Measurements from ENCODE around the gene TRMT61B. TPM values are rescaled to one million over a fixed set of nuclear protein-coding genes. Genes with fewer than 3 reads are reported as not detected.
A peak's percentile ranks its signal among the peaks of the same experiment; 100 is the strongest.

The TRMT61B gene
- total RNA-seq, 1 donor from 2014 or later, result 19.3 TPM

DNA sequence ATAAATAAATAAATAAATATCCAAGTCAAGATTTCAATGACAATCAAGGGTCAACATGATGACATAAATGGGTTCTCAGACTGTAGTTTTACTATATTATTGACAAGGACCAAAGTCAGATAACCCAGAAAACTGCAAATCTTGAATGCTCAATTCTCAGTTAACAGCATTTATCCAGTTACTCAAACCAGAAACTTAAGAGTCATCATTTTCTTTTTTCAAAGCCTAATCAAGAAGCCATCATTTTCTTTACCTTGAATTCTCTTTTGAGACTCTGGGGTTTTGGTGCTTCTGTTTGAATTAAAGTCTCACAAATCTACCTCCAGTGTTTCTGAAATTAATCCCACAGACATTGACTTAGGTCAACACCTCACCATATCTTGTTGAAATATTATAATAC is 14.1 kb downstream of the TRMT61B start:
- DNase-seq, result no peak

DNA sequence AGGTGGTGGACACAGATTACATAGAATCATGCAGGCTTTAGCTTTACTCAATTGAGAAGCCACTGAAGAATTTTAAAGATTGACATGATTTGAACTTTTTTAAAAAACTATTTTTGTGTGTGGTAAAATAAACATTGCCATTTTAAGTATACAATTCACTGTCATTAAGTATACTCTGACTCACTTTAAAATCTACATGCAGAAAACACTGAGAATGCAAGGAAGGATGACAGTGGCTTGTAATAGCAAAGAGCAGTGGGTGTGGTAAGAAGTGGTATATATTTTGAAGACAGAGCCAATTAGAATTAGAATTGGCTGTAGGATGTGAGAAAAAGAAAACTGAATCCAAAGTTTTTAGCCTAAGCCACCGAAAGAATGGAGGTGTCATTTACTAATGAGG is 14.9 kb downstream of the TRMT61B start:
- DNase-seq, result no peak

DNA sequence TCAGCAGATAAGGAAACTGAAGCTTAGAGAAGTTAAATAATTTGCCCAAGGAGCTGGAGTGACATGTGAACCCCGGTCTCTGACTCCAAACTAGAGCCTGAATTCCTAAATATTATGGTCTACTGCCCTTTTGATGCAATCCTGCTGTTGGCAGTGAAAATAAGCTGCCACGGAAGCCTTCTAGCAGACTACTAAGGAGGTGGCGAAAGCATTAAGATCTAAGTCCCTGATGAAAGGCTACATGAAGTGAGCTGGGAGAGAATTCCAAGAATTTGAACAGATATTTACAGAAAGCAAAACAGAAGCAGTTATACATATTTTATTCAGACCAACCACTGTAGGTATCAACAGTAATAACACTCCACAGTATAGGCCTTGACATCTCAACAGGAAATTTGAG is 28.1 kb downstream of the TRMT61B start:
- no peak for DNase-seq

DNA sequence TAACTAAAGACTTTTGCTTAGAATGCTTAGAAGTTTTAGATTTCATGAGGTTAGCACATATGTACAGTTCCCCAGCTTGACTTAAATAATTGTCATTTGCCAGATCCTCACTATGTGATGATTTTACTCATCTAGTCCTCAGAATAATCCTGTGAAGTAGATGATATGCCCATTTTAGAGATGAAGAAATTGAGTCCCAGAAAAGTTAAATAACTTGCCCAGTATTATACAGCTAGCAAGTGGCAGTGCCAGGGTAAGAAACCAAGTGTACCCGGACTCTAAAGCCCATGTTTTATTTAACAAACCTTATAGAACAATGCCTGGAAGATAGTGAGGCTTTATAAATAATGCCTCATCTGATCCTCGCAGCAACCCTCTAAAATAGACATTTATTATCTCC is 31.1 kb downstream of the TRMT61B start:
- no peak for DNase-seq

DNA sequence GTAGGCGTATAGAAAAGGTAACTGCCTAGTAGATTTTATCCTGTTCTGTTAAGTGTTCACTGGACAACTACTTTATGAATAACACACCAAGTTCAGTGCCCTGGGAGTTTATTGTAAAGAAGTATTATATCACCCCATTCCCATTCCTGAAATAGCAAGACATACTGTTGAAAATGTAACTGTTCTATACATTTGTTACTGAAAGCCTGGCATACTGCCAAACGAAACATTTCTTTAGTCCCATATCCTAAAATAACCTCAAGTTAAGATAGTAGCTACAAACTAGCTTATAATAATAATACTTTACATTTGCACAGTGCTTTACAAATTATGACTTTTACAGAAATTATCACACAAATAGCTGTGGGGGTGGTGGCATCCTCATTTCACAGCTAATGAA is 34.3 kb downstream of the TRMT61B start:
- DNase-seq, result no peak

DNA sequence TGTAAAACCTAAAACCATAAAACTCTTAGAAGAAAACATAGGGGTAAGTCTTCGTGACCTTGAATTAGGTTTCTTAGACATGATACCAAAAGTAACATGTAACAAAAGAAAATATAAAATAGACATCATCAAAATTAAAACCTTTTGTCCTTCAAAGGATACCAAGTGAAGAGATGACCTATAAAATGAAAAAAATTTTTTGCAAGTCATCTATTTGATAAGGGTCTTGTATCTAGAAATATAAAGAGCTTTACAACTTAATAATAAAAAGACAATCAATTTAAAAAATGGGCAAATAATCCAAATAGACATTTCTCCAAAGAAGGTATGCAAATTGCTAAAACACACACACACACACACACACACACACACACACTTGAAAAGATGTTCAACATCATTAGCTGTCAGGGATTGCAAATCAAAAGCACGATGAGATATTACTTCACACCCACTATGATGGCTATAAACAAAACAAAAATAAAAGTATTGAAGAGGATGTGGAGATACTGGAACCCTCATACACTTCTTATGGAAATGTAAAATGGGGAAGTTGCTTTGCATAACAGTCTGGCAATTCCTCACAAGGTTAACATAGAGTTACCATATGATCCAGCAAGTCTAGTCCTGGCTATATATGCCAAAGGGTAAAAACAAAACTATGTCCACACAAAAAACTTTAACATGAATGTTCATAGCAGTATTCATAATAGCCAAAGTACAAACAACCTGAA is 36.2 kb downstream of the TRMT61B start:
- no peak for DNase-seq

DNA sequence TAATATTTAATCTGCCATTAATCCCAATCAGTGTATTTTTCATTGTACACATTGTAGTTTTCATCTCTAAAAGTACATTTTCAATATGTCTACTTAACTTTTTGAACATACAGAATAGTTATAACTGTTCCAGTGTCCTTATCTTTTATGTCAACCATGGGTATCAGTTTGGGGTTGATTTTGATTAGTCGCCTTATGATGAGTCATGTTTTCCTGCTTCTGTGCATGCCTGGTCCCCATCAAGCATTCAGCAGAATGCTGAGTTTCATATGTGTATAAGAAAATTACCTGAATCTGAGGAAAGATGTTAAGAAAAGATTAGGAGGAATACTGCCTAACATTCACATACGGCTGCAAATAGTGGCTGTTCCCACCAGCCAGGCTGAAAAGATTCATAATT is 41.7 kb downstream of the TRMT61B start:
- DNase-seq, result no peak

DNA sequence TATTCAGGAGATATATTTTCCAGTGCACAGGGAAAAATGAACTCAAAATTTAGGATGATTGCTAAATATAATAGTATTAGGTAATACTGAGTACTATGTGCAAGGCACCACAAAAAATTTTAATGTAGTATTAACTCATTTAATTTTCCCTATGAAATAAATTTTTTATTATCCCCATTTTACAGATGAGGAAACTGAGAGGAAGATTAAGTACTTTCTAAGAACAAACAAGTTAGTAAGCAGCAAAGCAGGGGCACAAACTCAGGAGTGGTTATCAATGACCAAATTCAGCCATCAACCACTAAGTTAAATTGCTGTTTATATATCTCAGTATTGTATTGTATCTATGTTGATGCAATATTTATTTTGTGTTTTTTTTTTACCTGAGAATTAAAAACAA is 45.2 kb downstream of the TRMT61B start:
- no peak for DNase-seq

DNA sequence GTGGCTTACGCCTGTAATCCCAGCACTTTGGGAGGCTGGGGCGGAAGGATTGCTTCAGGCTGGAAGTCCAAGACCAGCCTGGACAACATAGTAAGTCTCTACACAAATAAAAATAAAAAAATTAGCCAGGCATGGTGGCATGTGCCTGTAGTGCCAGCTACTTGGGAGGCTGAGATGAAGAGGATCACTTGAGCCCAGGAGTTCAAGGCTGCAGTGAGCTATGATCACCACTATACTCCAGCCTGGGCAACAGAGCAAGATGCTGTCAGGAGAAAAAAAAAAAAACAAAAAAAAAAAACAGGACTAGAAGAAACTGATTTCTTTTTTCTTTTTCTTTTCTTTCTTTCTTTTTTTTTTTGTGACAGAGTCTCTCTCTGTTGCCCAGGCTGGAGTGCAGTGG is 45.9 kb downstream of the TRMT61B start:
- DNase-seq, result no peak

DNA sequence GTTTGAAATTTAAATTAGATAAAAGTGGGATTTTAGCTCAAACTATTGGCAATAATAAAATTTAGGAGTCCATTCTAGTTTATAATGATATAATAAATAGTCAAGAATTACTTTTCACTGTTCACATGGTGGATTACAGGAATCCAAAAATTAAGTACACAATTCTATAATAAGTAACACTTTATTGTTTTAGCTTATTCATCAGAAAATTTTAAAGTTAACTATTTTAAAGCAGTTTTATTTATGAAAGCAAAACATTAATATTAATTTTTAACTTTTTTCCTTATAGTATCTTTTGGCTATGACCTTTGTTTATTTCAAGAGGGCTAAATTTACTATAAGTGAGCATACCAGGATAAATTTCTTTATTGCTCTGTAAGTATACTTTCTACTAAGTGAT is 48.1 kb downstream of the TRMT61B start:
- no peak for DNase-seq

DNA sequence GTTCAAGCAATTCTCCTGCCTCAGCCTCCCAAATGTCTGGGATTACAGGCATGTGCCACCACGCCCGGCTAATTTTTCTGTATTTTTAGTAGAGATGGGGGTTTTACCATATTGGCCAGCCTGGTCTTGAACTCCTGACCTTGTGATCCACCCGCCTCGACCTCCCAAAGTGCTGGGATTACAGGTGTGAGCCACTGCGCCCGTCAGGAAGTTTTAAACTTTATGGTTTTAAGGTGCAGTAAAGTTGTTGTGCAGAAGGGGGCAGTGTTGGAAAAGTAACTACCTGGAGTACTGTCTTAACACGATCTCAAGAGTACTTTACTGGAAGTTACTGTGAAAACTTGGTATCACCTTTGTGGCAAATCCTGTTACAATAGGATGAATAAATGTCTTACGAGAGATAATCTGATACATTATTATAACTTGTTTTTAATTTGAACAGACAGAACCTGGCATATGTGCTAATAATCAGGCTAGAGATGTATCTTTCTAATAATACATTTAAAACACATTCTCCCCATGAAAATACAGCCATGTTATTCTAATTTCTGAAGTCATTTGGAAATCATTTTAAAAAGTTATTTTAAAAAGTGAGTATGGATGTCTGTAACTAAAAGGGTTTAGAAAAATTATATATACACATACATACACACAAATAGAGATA is 48.7 kb downstream of the TRMT61B start:
- DNase-seq, result peak; percentile 5

DNA sequence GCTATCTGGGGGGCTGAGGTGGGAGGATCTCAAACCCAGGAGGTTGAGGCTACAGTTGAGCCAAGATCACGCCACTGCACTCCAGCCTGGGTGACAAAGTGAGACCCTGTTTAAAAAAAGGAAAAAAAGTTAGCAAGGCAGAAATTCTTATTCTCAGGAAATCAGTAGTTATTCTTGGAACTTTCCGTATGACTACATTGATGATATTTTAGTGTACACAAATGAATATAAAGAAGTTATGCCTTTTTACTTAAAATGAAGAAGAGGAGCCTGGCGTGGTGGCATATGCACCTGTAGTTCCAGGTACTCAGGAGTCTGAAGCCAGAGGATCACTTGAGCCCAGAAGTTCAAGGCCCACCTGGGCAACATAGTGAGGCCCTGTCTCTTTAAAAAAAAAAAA is 52.1 kb downstream of the TRMT61B start:
- no peak for DNase-seq

DNA sequence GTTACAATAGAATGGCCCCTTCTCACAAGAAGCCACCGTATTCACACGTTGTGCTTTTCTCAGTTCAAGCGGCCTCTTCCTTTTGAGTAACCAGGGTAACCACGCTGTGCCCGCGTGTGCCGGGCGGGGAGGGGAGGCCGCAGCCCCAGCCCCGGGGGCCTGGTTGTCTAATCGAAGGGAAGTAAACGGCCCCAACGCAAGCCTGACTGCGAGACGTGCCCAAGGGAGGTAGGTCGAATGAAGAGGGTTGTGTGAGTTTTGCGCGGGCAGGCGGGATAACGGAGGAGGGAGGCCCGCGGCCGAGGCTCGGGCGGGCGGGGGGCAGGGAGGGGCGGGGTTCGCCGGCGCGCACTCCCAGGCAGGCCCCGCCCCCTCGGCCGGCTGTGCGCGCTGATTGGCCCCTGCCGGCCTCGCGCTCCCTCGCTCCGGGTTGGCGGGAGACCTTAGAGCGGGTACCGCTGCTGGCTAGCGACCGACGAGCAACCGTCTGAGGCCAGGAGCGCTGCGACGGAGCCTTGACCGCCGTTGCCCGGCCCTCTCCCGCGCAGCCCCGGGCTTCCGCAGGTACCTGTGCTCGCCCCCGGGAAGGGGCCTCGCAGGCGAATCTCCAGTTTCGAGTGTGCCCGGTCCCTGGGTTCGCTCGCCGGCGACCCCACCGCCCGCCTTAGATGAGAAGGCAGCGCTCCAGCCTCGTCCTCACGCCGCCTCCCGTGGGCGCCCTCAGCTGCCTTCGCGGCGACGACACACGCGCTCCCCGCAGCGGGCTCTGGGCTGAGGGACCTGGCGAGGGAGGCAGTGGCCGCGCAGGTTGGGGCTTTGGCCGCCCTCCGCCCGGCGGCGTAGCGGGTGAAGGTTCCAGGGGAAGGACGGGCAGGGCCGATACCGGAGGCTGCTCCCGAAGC is 59.5 kb downstream of the TRMT61B start, which contains the start of gene SPDYA:
Gene SPDYA (plus strand): TSS at position 451 of the 902 bp plus-strand sequence. CDS start 5,181 bp downstream, outside the sequence.
- peak; percentile 8 for DNase-seq

DNA sequence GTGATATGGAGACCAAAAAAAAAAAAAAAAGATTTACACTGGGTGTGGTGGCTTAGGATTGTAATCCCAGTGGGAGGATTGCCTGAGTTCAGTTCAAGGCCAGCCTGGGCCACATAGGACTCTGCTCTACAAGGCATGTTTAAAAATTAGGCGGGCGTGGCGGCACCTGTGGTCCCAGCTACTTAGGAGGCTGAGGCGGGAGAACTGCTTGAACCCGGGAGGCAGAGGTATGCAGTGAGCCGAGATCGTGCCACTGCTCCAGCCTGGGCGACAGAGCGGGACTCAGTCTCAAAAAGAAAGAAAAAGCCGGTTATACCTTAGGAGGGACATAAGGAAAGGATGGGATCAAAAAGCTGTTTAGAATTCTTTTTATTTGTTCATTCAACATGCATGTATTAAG is 60.2 kb downstream of the TRMT61B start:
- no peak for DNase-seq

DNA sequence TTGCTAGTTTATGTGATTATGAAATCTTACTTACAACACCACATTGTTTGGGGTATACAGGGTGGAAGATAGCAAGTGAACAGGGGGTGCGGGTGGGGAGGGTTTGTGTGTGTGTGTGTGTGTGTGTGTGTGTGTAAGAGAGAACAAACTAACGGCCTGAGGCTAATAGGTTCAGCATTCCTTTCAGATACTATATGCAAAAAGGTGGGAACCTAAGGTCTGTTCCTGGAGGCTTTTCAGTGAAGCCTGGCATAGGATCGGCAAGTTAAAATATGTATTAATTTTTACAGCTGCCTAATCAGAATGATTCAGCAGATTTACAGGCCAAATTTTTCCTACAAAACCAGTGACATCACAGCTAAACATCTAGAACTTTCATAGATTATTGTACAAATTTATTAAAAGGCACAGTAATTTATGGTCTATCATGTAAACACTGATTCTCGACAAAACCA is 67.1 kb downstream of the TRMT61B start:
- no peak for DNase-seq

DNA sequence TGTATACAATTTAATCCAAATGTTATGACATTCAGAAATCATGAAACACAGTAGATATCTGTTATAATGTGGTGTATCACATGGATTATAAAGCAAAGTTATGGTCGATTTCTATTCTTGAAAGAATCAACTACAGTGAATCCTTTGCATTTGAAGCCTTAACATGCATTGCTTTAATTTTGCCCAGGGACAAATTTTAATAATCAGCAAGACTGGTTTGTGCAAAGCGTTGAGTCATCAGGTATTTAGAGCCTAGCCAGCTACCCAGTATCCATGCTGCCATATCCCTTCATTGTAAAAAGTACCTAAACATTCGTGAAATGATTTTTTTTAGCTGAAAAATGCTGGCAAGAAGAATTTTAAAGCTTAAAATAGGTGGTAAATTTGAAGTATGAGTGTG is 68.4 kb downstream of the TRMT61B start:
- DNase-seq, result no peak

Small RNA genes within 50 kb of the gene (small RNA-seq; reads per million reads assigned to genes)
- 670 reads per million, percentile 98 among the genes with 10 or more reads in this experiment for gene SNORD92 (ENCODE audit: low replicate concordance)

Other genes with a start within 250 kb of the TRMT61B start
- 241 TPM for gene PPP1CB, start 118.5 kb downstream of the TRMT61B start, total RNA-seq
- gene SPDYA, start 59.5 kb downstream of the TRMT61B start, total RNA-seq, result 3.3 TPM
- 47.7 TPM for gene WDR43, start 24.4 kb upstream of the TRMT61B start, total RNA-seq
- gene TOGARAM2, start 111.0 kb upstream of the TRMT61B start, total RNA-seq, result 0.69 TPM
- 0.10 TPM for gene PCARE, start 204.2 kb upstream of the TRMT61B start, total RNA-seq
- 51.1 TPM for gene CLIP4, start 245.1 kb upstream of the TRMT61B start, total RNA-seq